Duodenal mucosa (tissue), 2 donors: Measurements from ENCODE around the gene IL6R.

Source experiments
- H3K27ac ChIP-seq: one replicate; pipeline ENCODE4 v1.7.0; 2013; ENCODE audit warnings: low read depth, low read length
- H3K27me3 ChIP-seq, 2 donors: one replicate each; pipeline ENCODE4 v1.7.0; 2013; ENCODE audit warnings: low read length in 2 of 2, control low read depth in 1 of 2; ENCODE audit not compliant: insufficient read depth in 2 of 2, control insufficient read depth in 1 of 2
- H3K36me3 ChIP-seq, 2 donors: one replicate each; pipeline ENCODE4 v1.7.0; 2013; ENCODE audit warnings: low read length in 2 of 2, control low read depth in 1 of 2; ENCODE audit not compliant: insufficient read depth in 2 of 2, control insufficient read depth in 1 of 2
- H3K4me1 ChIP-seq, 2 donors: one replicate each; pipeline ENCODE4 v1.7.0; 2013; ENCODE audit warnings: low read length in 2 of 2, control low read depth in 1 of 2; ENCODE audit not compliant: insufficient read depth in 2 of 2, control insufficient read depth in 1 of 2
- H3K4me3 ChIP-seq, 2 donors: one replicate each; pipeline ENCODE4 v1.7.0; 2013; ENCODE audit warnings: low read length in 2 of 2, low read depth in 1 of 2
- H3K9ac ChIP-seq, 2 donors: one replicate each; pipeline ENCODE4 v1.7.0; 2013; ENCODE audit warnings: low read length in 2 of 2, low read depth in 1 of 2
- H3K9me3 ChIP-seq, 2 donors: one replicate each; pipeline ENCODE4 v1.7.0; 2013; ENCODE audit warnings: low read length in 2 of 2, control low read depth in 1 of 2; ENCODE audit not compliant: control insufficient read depth in 1 of 2

IL6R gene

GRCh38 chr1:154434346-154435085, 29.4 kb downstream of the IL6R start:
- Histone ChIP-seq H3K4me3 (peak overlapping the region; percentile 20 to 23), H3K27me3 (no peaks in the 10 kb centered on the region), H3K36me3 (peaks cover 3 to 8% of the 10 kb centered on the region in 2 donors), H3K27ac (peak overlapping the region; percentile 24), H3K9ac (peak overlapping the region; percentile 44 to 65), H3K9me3 (no peaks in the 10 kb centered on the region), H3K4me1 (peaks cover 40 to 60% of the 10 kb centered on the region in 2 donors)

GRCh38 chr1:154435599-154436200, 30.6 kb downstream of the IL6R start:
- Histone ChIP-seq H3K9ac (no peak overlapping the region), H3K36me3 (peaks cover 3 to 8% of the 10 kb centered on the region in 2 donors)

GRCh38 chr1:154436433-154436832, 31.3 kb downstream of the IL6R start:
- peaks cover 21 to 43% of the 10 kb centered on the region in 2 donors for H3K4me1 ChIP-seq
- no peaks in the 10 kb centered on the region for H3K27me3 ChIP-seq
- H3K27ac ChIP-seq, result no peak overlapping the region
- no peak overlapping the region for H3K4me3 ChIP-seq
- H3K9me3 ChIP-seq, result no peaks in the 10 kb centered on the region
- H3K9ac ChIP-seq, result no peak overlapping the region
- peaks cover 3 to 9% of the 10 kb centered on the region in 2 donors for H3K36me3 ChIP-seq

More at GRCh38 chr1:154435599-154436200, 30.6 kb downstream of the IL6R start:
- no peak overlapping the region for H3K27ac ChIP-seq
- H3K27me3 ChIP-seq, result no peaks in the 10 kb centered on the region
- H3K9me3 ChIP-seq, result no peaks in the 10 kb centered on the region
- H3K4me1 ChIP-seq, result peaks cover 28 to 48% of the 10 kb centered on the region in 2 donors
- no peak overlapping the region for H3K4me3 ChIP-seq

GRCh38 chr1:154440036-154440804, 35.1 kb downstream of the IL6R start:
- H3K9ac ChIP-seq, result no peak overlapping the region
- H3K4me3 ChIP-seq, result no peak overlapping the region
- H3K4me1 ChIP-seq, result peaks cover 14 to 22% of the 10 kb centered on the region in 2 donors
- H3K27me3 ChIP-seq, result no peaks in the 10 kb centered on the region
- H3K9me3 ChIP-seq, result no peaks in the 10 kb centered on the region
- H3K27ac ChIP-seq, result peak overlapping the region; percentile 17
- peaks cover 3 to 25% of the 10 kb centered on the region in 2 donors for H3K36me3 ChIP-seq

GRCh38 chr1:154441241-154441888, 36.2 kb downstream of the IL6R start:
- H3K9me3 ChIP-seq, result no peaks in the 10 kb centered on the region
- peaks cover 3 to 21% of the 10 kb centered on the region in 2 donors for H3K36me3 ChIP-seq
- no peak overlapping the region for H3K4me3 ChIP-seq
- H3K4me1 ChIP-seq, result peaks cover 7 to 21% of the 10 kb centered on the region in 2 donors
- H3K27ac ChIP-seq, result no peak overlapping the region
- no peak overlapping the region for H3K9ac ChIP-seq
- H3K27me3 ChIP-seq, result no peaks in the 10 kb centered on the region

- H3K27ac ChIP-seq, result no peak overlapping the region
- no peak overlapping the region for H3K4me3 ChIP-seq
- H3K9ac ChIP-seq, result no peak overlapping the region
- H3K27me3 ChIP-seq, result no peaks in the 10 kb centered on the region
- H3K4me1 ChIP-seq, result peaks cover 7 to 17% of the 10 kb centered on the region in 2 donors
- peaks cover 3 to 21% of the 10 kb centered on the region in 2 donors for H3K36me3 ChIP-seq
- H3K9me3 ChIP-seq, result no peaks in the 10 kb centered on the region
These were observed 37.0 kb downstream of the IL6R start for GRCh38 chr1:154442006-154442740.

- Histone ChIP-seq H3K9me3 (no peaks in the 10 kb centered on the region), H3K4me3 (no peak overlapping the region), H3K4me1 (peaks cover 7 to 14% of the 10 kb centered on the region in 2 donors), H3K9ac (no peak overlapping the region), H3K27me3 (no peaks in the 10 kb centered on the region), H3K36me3 (peaks cover 10 to 29% of the 10 kb centered on the region in 2 donors), H3K27ac (no peak overlapping the region)
These were observed 38.3 kb downstream of the IL6R start for GRCh38 chr1:154443274-154444013.

GRCh38 chr1:154445040-154445472, 39.9 kb downstream of the IL6R start:
- Histone ChIP-seq H3K9me3 (no peaks in the 10 kb centered on the region), H3K27me3 (no peaks in the 10 kb centered on the region), H3K4me3 (no peak overlapping the region), H3K36me3 (peaks cover 17 to 38% of the 10 kb centered on the region in 2 donors), H3K9ac (no peak overlapping the region), H3K4me1 (peaks cover 4 to 8% of the 10 kb centered on the region in 2 donors), H3K27ac (no peak overlapping the region)

- Histone ChIP-seq H3K9ac (no peak overlapping the region), H3K36me3 (peaks cover 23 to 41% of the 10 kb centered on the region in 2 donors), H3K27ac (no peak overlapping the region)
These were observed 41.1 kb downstream of the IL6R start for GRCh38 chr1:154446292-154446691.

More at GRCh38 chr1:154446292-154446691, 41.1 kb downstream of the IL6R start:
- no peaks in the 10 kb centered on the region for H3K27me3 ChIP-seq
- H3K9me3 ChIP-seq, result no peaks in the 10 kb centered on the region
- H3K4me1 ChIP-seq, result peaks cover 4 to 10% of the 10 kb centered on the region in 2 donors
- H3K4me3 ChIP-seq, result no peak overlapping the region
